GM18499 (cell line): Measurements from ENCODE around the gene GABRE.

Experiments used
- ATAC-seq: cut with Tn5 transposase; IDR thresholded peaks from one replicate; pipeline ENCODE4 v1.9.1; 2021; ENCODE audit warnings: moderate number of reproducible peaks; ENCODE audit not compliant: insufficient read depth, unreplicated experiment

GABRE gene, protein sequence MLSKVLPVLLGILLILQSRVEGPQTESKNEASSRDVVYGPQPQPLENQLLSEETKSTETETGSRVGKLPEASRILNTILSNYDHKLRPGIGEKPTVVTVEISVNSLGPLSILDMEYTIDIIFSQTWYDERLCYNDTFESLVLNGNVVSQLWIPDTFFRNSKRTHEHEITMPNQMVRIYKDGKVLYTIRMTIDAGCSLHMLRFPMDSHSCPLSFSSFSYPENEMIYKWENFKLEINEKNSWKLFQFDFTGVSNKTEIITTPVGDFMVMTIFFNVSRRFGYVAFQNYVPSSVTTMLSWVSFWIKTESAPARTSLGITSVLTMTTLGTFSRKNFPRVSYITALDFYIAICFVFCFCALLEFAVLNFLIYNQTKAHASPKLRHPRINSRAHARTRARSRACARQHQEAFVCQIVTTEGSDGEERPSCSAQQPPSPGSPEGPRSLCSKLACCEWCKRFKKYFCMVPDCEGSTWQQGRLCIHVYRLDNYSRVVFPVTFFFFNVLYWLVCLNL

GRCh38 chrX:151974336-151975227 is at the start of gene GABRE:
TSS of gene GABRE (minus strand) at chrX:151974676. CDS start at chrX:151974625, 51 bp downstream.
- ATAC-seq, result no peak

DNA sequence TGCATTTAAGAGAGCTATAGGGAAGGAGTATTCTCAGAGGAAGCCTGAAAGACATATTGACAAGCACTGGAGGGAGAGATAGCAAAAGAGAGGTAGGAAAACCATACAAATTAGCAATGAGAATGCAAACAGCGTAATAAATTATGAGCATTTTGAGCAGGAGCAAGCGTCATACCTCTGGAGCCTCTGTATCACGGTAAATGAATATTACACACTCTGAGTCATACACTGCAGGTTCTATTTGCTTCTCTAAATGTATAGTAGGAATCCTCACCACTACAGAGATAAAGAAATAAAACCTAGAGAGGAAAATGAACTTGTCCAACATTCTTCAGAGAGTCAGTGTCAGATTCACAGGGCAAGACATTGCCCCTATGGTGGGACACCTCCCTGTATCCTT is 46.4 kb upstream of the GABRE start:
- no peak for ATAC-seq

GRCh38 chrX:151999813-152000212 is 25.3 kb upstream of the GABRE start:
- no peak for ATAC-seq

GRCh38 chrX:151997539-151997938 is 23.1 kb upstream of the GABRE start:
- ATAC-seq, result no peak

DNA sequence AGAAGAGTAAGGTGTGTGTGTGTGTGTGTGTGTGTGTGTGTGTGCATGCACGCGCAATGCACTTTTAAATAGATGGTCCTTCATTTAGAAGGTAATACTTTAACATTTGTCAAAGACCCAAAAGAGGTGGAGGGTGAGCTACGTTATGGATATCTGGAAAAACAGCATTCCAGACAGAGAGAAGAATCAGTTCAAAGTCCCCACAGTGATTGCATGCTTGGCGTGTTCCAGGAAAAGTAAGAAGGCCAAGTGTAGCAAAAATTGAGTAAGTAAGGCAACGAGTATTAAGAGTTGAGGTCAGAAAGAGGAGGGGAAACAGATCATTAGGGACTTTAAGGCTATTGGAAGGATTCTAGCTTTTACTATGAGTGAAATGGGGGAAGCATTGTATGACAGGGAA is 21.9 kb upstream of the GABRE start:
- ATAC-seq, result no peak

DNA sequence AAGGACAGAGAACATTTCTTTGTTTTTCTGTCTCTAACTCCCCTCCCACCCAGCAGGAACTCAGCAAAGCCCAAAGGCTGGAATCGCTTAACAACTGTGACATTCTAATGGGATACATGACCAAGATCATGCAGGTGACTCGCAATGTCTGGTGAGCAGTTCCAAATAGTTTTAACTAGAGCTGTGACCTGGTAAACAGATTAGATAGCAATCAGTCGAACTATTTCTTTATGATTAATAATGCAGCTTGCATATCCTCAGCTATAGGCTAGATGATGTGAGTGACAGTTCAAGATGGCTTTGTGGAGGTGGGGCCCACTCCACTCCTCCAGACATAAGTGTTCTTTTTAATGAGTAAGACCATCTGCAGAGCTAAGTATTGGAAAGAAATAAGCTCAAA is 20.0 kb upstream of the GABRE start:
- ATAC-seq, result no peak

DNA sequence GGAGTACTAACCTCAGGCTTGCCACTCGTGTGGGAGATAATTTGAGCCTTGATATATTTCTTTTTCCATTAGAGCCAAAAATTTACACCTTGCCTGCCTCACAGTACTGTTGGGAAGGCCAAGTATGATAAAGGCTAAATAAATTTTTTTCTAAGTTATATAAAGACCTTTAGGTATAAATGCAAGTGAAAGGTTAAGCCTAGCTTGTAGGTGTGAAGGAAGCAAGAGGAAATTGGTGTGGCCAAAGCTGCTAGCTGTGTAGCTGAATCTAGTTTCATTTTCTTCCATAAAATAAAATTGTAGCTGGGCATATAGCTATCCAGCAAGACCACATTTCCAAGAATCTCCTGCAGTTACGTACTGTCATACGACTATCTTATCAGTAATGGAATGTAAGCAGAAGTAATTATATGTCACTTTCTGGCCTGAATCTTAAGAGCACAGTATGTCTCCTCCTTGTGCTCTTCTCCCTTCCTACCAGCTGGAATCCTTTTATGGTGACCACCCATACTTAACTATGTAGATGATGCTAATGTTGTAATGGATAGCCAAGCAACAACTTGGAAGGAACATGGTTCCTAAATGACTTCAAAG is 14.3 kb upstream of the GABRE start:
- ATAC-seq, result no peak

DNA sequence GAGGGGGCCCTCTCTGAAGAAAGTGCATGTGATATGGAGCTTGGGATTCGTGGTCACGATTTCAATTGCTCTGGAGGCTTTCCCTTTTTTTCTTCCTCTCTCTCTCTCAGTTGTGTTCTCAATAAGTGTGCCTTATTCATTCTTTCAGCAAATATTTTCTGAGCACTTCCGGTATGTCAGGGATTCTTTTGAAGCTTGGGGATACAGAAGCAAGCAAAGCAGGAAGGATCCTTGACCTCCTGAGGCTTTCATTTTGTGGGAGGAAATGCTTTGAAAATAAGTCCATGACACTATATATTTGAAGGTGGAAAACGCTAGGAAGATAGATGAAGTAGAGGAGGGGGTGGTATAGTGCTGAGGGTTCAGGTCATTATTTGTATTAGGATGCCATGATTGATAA is 12.6 kb upstream of the GABRE start:
- ATAC-seq, result no peak

DNA sequence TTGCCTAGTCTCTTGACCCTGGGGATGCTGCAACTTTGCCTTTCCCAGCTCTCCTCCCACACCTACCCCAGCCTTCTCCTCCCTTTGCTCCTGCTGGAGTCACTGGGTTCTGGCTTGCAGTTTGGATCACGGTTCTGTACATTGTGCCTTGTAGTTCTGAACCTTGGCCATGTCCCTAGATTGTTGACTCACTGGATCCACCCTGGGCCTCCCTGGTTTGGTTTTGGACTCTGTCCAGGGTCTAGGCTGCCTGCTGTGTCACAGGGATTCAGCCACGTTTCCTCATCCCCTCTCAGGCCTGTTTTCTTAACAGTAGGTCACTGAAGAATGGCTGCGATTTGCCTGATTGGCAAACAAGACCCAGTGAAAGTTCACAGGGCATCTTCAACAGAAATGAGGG is 11.5 kb upstream of the GABRE start:
- ATAC-seq, result no peak

- ATAC-seq, result no peak
Measured at GRCh38 chrX:151985531-151985930, 11.1 kb upstream of the GABRE start.

GRCh38 chrX:151984902-151985301 is 10.4 kb upstream of the GABRE start:
- ATAC-seq, result no peak

DNA sequence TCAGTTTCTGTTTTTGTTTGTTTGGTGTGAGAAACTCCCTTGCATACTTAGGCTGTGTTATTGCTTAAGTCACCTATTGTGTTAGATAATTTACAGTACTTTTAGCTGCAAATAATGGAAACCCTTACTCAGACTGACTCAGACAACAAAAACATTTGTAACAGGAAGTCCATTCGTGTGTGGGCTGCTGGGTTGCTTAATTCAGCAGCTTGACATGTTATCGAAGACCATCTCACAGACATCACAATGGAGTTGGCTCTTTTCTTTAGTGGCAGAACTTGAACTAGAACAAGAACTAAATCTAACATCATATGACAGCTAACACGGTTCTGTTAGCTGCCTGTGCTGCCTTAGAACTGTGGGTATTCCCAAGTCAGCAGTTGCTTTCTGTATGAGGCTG is 9.9 kb upstream of the GABRE start:
- no peak for ATAC-seq

- ATAC-seq, result no peak
Measured at GRCh38 chrX:151983186-151983585, 8.7 kb upstream of the GABRE start.

GRCh38 chrX:151982222-151982621 is 7.7 kb upstream of the GABRE start:
- no peak for ATAC-seq

DNA sequence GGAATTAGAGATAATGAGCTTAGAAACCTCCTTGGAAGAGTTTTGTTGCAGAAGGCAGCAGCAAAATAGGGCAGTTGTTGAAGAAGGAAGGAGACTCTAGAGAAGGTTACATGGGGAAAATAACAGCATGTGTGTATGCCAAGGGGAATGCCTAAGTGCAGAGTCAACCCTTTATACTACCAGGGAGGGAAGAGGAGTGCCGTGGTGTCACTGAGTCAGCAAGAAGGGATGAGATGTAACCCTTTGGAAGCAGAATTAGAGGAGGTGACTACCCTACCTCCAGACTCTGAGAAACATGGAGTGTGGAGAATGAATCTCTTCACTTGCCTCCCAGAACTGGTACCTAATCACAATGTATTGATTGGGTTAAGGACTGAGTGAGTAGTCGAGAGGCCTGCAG is 6.7 kb upstream of the GABRE start:
- ATAC-seq, result no peak

DNA sequence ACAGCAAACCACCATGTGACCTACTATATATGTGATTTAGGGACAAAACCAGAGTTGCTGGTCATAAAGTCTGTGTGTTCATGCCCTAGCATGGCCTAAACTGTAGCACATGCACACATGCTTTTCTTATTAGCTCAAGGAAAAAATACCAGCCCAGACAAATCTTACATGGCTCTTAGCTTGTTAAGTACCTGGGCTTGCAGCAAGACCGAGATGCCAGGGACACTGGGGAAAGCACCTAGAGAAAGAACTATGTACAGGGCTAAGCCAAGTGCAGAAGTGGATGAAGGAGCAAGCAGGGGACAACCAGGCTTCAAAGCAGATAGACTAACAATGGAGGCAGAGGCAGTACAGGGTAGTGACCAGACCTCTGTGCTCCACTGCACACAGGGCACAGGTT is 3.4 kb upstream of the GABRE start:
- no peak for ATAC-seq

GRCh38 chrX:151977009-151977408 is 2.5 kb upstream of the GABRE start:
- no peak for ATAC-seq

- no peak for ATAC-seq
Measured at GRCh38 chrX:151975736-151976275, 1.3 kb upstream of the GABRE start.

- ATAC-seq, result no peak
Measured at GRCh38 chrX:151975228-151975593, 735 bp upstream of the GABRE start.

GRCh38 chrX:151973851-151974335 is 583 bp downstream of the GABRE start:
- ATAC-seq, result no peak
